H7 (cell line): ENCODE measurements around the gene PIH1D1. TPM values are rescaled to one million over a fixed set of nuclear protein-coding genes. Genes with fewer than 3 reads are reported as not detected.

ENCODE experiments used
- DNase-seq: peaks from one replicate; pipeline ENCODE4 v3.0.0; 2012
- H3K27me3 ChIP-seq: 2 replicates; pipeline ENCODE4 v1.6.0; 2011; ENCODE audit warnings: mild to moderate bottlenecking, low read length; ENCODE audit not compliant: control insufficient read depth, insufficient read depth
- H3K36me3 ChIP-seq: replicated peaks from 2 replicates; pipeline ENCODE4 v1.5.1; 2011; ENCODE audit warnings: low read length; ENCODE audit not compliant: control insufficient read depth, insufficient read depth
- H3K4me3 ChIP-seq: 2 replicates; pipeline ENCODE4 v1.5.1; 2011; ENCODE audit warnings: low read depth, mild to moderate bottlenecking, control low read depth, low read length, moderate library complexity; ENCODE audit not compliant: insufficient read depth
- total RNA-seq: library from RNA; depleted of rRNA; stranded (reverse); fragments of >200 nt; shearing (Covaris generic); gene quantifications from 2 replicates; pipeline ENCODE4 v1.2.3, GENCODE V29; 2014; rRNA removed

Gene PIH1D1
- total RNA-seq: 172 and 194 TPM in 2 replicates

GRCh38 chr19:49451430-49452181 lies at the start of gene PIH1D1:
PIH1D1 (minus strand) TSS chr19:49451814; CDS start chr19:49451574, 240 bp downstream.
- peak; percentile 93 for DNase-seq

GRCh38 chr19:49499030-49499670 lies 47.5 kb upstream of the PIH1D1 start:
- DNase-seq: peak; percentile 32
- peaks cover 23% of the 10 kb centered on the region for H3K36me3 ChIP-seq
- H3K4me3 ChIP-seq: no peak overlapping the region
- no peaks in the 10 kb centered on the region for H3K27me3 ChIP-seq

More at GRCh38 chr19:49451430-49452181, at the start of gene PIH1D1:
- Histone ChIP-seq H3K4me3 (peak within 1 kb of the TSS; percentile 93), H3K27me3 (no peaks in the 10 kb centered on the region), H3K36me3 (peaks cover 6% of the 10 kb centered on the region)

- no peak overlapping the region for H3K4me3 ChIP-seq
- no peak for DNase-seq
- H3K36me3 ChIP-seq: peaks cover 23% of the 10 kb centered on the region
Measured at GRCh38 chr19:49498475-49498874, 46.9 kb upstream of the PIH1D1 start.

GRCh38 chr19:49497789-49498103 lies 46.1 kb upstream of the PIH1D1 start:
- no peaks in the 10 kb centered on the region for H3K27me3 ChIP-seq
- no peak overlapping the region for H3K4me3 ChIP-seq
- DNase-seq: no peak
- peaks cover 23% of the 10 kb centered on the region for H3K36me3 ChIP-seq

More at GRCh38 chr19:49498475-49498874, 46.9 kb upstream of the PIH1D1 start:
- H3K27me3 ChIP-seq: no peaks in the 10 kb centered on the region

- peaks cover 28% of the 10 kb centered on the region for H3K36me3 ChIP-seq
- peak; percentile 67 for DNase-seq
- no peaks in the 10 kb centered on the region for H3K27me3 ChIP-seq
- peak overlapping the region; percentile 89 for H3K4me3 ChIP-seq
Measured at GRCh38 chr19:49497047-49497788, 45.6 kb upstream of the PIH1D1 start.

- DNase-seq: no peak
- peaks cover 31% of the 10 kb centered on the region for H3K36me3 ChIP-seq
- no peaks in the 10 kb centered on the region for H3K27me3 ChIP-seq
- H3K4me3 ChIP-seq: peak overlapping the region; percentile 89
Measured at GRCh38 chr19:49496574-49497008, 45.0 kb upstream of the PIH1D1 start.

- Histone ChIP-seq H3K27me3 (no peaks in the 10 kb centered on the region), H3K36me3 (peaks cover 46% of the 10 kb centered on the region), H3K4me3 (no peak overlapping the region)
- DNase-seq: peak; percentile 59
Measured at GRCh38 chr19:49492573-49493405, 41.2 kb upstream of the PIH1D1 start.

- H3K36me3 ChIP-seq: peaks cover 38% of the 10 kb centered on the region
- H3K4me3 ChIP-seq: no peak overlapping the region
- H3K27me3 ChIP-seq: no peaks in the 10 kb centered on the region
- no peak for DNase-seq
Measured at GRCh38 chr19:49491804-49492572, 40.4 kb upstream of the PIH1D1 start.

- peaks cover 38% of the 10 kb centered on the region for H3K36me3 ChIP-seq
- H3K27me3 ChIP-seq: no peaks in the 10 kb centered on the region
- no peak overlapping the region for H3K4me3 ChIP-seq
- DNase-seq: peak; percentile 26
Measured at GRCh38 chr19:49491030-49491803, 39.6 kb upstream of the PIH1D1 start.

GRCh38 chr19:49490287-49491029 lies 38.8 kb upstream of the PIH1D1 start:
- peak; percentile 27 for DNase-seq
- peaks cover 38% of the 10 kb centered on the region for H3K36me3 ChIP-seq
- H3K27me3 ChIP-seq: no peaks in the 10 kb centered on the region
- H3K4me3 ChIP-seq: no peak overlapping the region

GRCh38 chr19:49489601-49490167 lies 38.1 kb upstream of the PIH1D1 start:
- H3K27me3 ChIP-seq: no peaks in the 10 kb centered on the region
- H3K4me3 ChIP-seq: no peak overlapping the region; the same call in 1 of the 2 replicates
- H3K36me3 ChIP-seq: peaks cover 38% of the 10 kb centered on the region
- DNase-seq: no peak

GRCh38 chr19:49488863-49489537 lies 37.4 kb upstream of the PIH1D1 start:
- Histone ChIP-seq H3K36me3 (peaks cover 38% of the 10 kb centered on the region), H3K27me3 (no peaks in the 10 kb centered on the region), H3K4me3 (peak overlapping the region; percentile 82)
- no peak for DNase-seq
